K562 (cell line): ENCODE results near the gene TWSG1. TPM values are rescaled to one million over a fixed set of nuclear protein-coding genes. Genes with fewer than 3 reads are reported as not detected.

Experiments
- BHLHE40 ChIP-seq: IDR thresholded peaks from 2 replicates; pipeline ENCODE4 v1.6.1; 2011; ENCODE audit warnings: low read length, improper control_type of control experiment
- CREB1 ChIP-seq, 2 experiments: sonication (generic) in 1 of 2; formaldehyde crosslinking in 1 of 2; IDR thresholded peaks; 2 replicates each; pipeline versions ENCODE4 v1.6.1 to v1.8.0; 2012 to 2022; ENCODE audit warnings: inconsistent platforms in 1 of 2, mild to moderate bottlenecking in 1 of 2, missing genetic modification reagents in 1 of 2, moderate library complexity in 1 of 2
- DDX20 ChIP-seq: fragments of 450-650 bp; IDR thresholded peaks from 2 replicates; pipeline ENCODE4 v1.6.1; 2016; ENCODE audit warnings: missing genetic modification characterization, low read depth, mild to moderate bottlenecking, missing compliant biosample characterization, moderate library complexity
- ETV1 ChIP-seq: fragments of 450-650 bp; conservative IDR thresholded peaks from 2 replicates; pipeline ENCODE4 v1.6.1; 2016; ENCODE audit warnings: missing genetic modification characterization, control low read depth, low read depth, missing compliant biosample characterization
- FOXA3 ChIP-seq, 2 experiments: fragments of 450-650 bp in 1 of 2; sonication (generic) in 1 of 2; formaldehyde crosslinking; IDR thresholded peaks in 1 of 2; conservative IDR thresholded peaks in 1 of 2; 2 replicates each; pipeline versions ENCODE4 v1.4.0 to v1.8.0; 2020 to 2022; ENCODE audit warnings: mild to moderate bottlenecking in 2 of 2, missing genetic modification reagents in 1 of 2
- GATAD2B ChIP-seq: fragments of 450-650 bp; IDR thresholded peaks from 2 replicates; pipeline ENCODE4 v1.6.1; 2017; ENCODE audit warnings: mild to moderate bottlenecking, borderline replicate concordance
- HCFC1 ChIP-seq: IDR thresholded peaks from 2 replicates; pipeline ENCODE4 v1.6.1; 2012; ENCODE audit warnings: low read depth, low read length, improper control_type of control experiment
- HSF4 ChIP-seq: fragments of 250-450 bp; sonication (Bioruptor Pico); IDR thresholded peaks from 2 replicates; pipeline ENCODE4 v2.1.2; 2022; ENCODE audit warnings: mild to moderate bottlenecking, moderate library complexity, borderline replicate concordance
- MEIS2 ChIP-seq: fragments of 450-650 bp; IDR thresholded peaks from 2 replicates; pipeline ENCODE4 v1.6.1; 2014; ENCODE audit warnings: mild to moderate bottlenecking; ENCODE audit not compliant: partially characterized antibody
- NR2F6 ChIP-seq: fragments of 450-650 bp; formaldehyde crosslinking; IDR thresholded peaks from 2 replicates; pipeline ENCODE4 v1.4.0; 2020; ENCODE audit warnings: mild to moderate bottlenecking
- RBBP5 ChIP-seq: fragments of 200-600 bp; sonication (generic); IDR thresholded peaks from 2 replicates; pipeline ENCODE4 v1.6.1; 2012; ENCODE audit warnings: borderline replicate concordance, mild to moderate bottlenecking, low read length, control low read depth, inconsistent platforms; ENCODE audit not compliant: insufficient read depth, poor library complexity, severe bottlenecking
- STAT5B ChIP-seq: fragments of 250-450 bp; sonication (Bioruptor Pico); IDR thresholded peaks from 2 replicates; pipeline ENCODE4 v1.8.0; 2021; ENCODE audit warnings: mild to moderate bottlenecking, inconsistent platforms
- TAF1 ChIP-seq: IDR thresholded peaks from 2 replicates; pipeline ENCODE4 v1.6.1; 2011; ENCODE audit warnings: mild to moderate bottlenecking, low read length, moderate library complexity; ENCODE audit not compliant: insufficient read depth, control insufficient read depth, severe bottlenecking; ENCODE audit errors: extremely low read depth
- THAP7 ChIP-seq: fragments of 250-450 bp; sonication (Bioruptor Pico); IDR thresholded peaks from 2 replicates; pipeline ENCODE4 v1.5.0; 2021
- TRIM24 ChIP-seq, 2 experiments: fragments of 450-650 bp; IDR thresholded peaks; 2 replicates each; pipeline ENCODE4 v1.6.1; 2016
- ZBTB5 ChIP-seq: fragments of 450-650 bp; IDR thresholded peaks from 2 replicates; pipeline ENCODE4 v1.6.1; 2017; ENCODE audit warnings: antibody characterized with exemption
- ZC3H4 ChIP-seq: sonication (generic); formaldehyde crosslinking; IDR thresholded peaks from 2 replicates; pipeline ENCODE4 v1.9.0; 2021; ENCODE audit warnings: missing genetic modification reagents, borderline replicate concordance
- ZNF146 ChIP-seq: IDR thresholded peaks from one replicate; pipeline ENCODE4 v1.6.1; 2018; ENCODE audit warnings: missing compliant biosample characterization; ENCODE audit not compliant: unreplicated experiment
- ZNF436 ChIP-seq: fragments of 250-450, 450-650 bp; sonication (Bioruptor Pico); formaldehyde crosslinking; IDR thresholded peaks from 2 replicates; pipeline ENCODE4 v1.7.0; 2020; ENCODE audit warnings: mild to moderate bottlenecking
- ZNF717 ChIP-seq: fragments of 250-450 bp; sonication (Bioruptor Pico); IDR thresholded peaks from 2 replicates; pipeline ENCODE4 v1.5.0; 2021
- polyA plus RNA-seq, 8 experiments: library from polyadenylated mRNA; depleted of rRNA in 4 of 8; stranded (reverse) in 5 of 8; unstranded in 3 of 8; fragments of >200 nt; fragmentation: Nextera tagmentation in 2 of 8; fragmentation: Illumina TruSeq in 1 of 8; extraction: Ambion mirVana in 2 of 8; extraction: Trizol in 1 of 8; gene quantifications; 2 replicates each; pipeline versions ENCODE4 v1.2.1 to v1.2.3, GENCODE V29; 2011 to 2014; ENCODE audit warnings: inconsistent platforms in 1 of 8, missing spikeins in 1 of 8
- total RNA-seq, 7 experiments: library from RNA; depleted of rRNA in 6 of 7; stranded (reverse); fragments of >200 nt in 6 of 7; fragmentation: Illumina TruSeq in 2 of 7; extraction: Trizol in 2 of 7; gene quantifications; 2 replicates each; pipeline versions ENCODE4 v1.2.1 to v1.2.3, GENCODE V29; 2011 to 2021; ENCODE audit warnings: low replicate concordance in 1 of 7
- TF ChIP-seq, protein P1 (sequence below), 2 experiments: fragments of 250-450 bp in 1 of 2; fragments of 450-650 bp in 1 of 2; sonication (Bioruptor Pico) in 1 of 2; IDR thresholded peaks; 2 replicates each; pipeline versions ENCODE4 v1.6.1 to v1.8.0; 2016 to 2021; ENCODE audit warnings: mild to moderate bottlenecking in 2 of 2, moderate library complexity in 2 of 2, missing compliant biosample characterization in 1 of 2, missing genetic modification characterization in 1 of 2

The TWSG1 gene
- total and polyA plus RNA-seq, 9 of the 15 experiments (the other 6 are each of a cell fraction or from before 2014, with no cell fraction given) = 10.4 to 37.2 (median 25.1) TPM

DNA sequence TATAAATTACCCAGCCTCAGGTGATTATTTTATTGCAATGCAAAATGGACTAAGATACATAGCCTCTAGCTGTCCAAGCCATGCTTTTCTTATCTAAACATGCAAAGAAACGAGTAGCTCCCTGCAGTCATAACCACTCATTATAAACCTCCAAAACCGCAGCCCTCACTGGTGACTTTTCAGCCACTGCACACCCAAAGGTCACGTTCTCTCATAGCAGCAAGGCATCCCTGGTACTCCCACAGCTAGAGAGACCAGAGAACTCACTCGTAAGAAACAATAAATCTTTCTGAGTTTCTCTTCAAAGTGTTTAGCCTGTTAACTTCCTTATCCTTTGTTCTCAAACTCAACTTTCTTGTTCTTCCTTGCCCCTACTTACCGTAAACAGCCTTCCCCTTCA lies 112.3 kb downstream of the TWSG1 start (continued):
- TF ChIP-seq FOXA3 (CRISPR knock-in tag; conservative IDR thresholded peaks at IDR 0.05 in 1 of 2, IDR thresholded peaks at IDR 0.05 in 1 of 2) = no peak
- TF ChIP-seq TRIM24 (IDR thresholded peaks at IDR 0.05) = 0 out of 4 replicates have a peak, but pooled peaks of 1 of the 2 experiments have one; percentile 16
- no peak for TF ChIP-seq NR2F6 (CRISPR knock-in tag)
- TF ChIP-seq ETV1 (tag) = no peak
- no peak for TF ChIP-seq HSF4 (CRISPR knock-in tag)
- no peak for TF ChIP-seq ZNF436
- TF ChIP-seq MEIS2 = peak; percentile 57
- no peak for TF ChIP-seq TAF1
- TF ChIP-seq, protein P1, sequence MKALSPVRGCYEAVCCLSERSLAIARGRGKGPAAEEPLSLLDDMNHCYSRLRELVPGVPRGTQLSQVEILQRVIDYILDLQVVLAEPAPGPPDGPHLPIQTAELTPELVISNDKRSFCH (CRISPR knock-in tag; IDR thresholded peaks at IDR 0.05) = no peak
- TF ChIP-seq, protein P1 (tag; IDR thresholded peaks at IDR 0.05) = peak; percentile 82
- TF ChIP-seq DDX20 (tag) = no peak
- TF ChIP-seq ZBTB5 = no peak
- TF ChIP-seq CREB1 (IDR thresholded peaks at IDR 0.05) = no peak
- TF ChIP-seq CREB1 (CRISPR knock-in tag; IDR thresholded peaks at IDR 0.05) = no peak
- TF ChIP-seq BHLHE40 = peak; percentile 43; the same call in 1 of the 2 replicates
- no peak for TF ChIP-seq HCFC1
- no peak for TF ChIP-seq ZNF717 (CRISPR knock-in tag)
- no peak for TF ChIP-seq ZNF146 (CRISPR knock-in tag)
- TF ChIP-seq RBBP5 = no peak
- no peak for TF ChIP-seq STAT5B
- TF ChIP-seq ZC3H4 = no peak
- TF ChIP-seq GATAD2B = no peak
- no peak for TF ChIP-seq THAP7 (CRISPR knock-in tag)
- TF ChIP-seq, all 486 proteins: peak for 16
